Measurements from ENCODE around the gene VRK2. TPM values are rescaled to one million over a fixed set of nuclear protein-coding genes. Genes with fewer than 3 reads are reported as not detected.

VRK2 gene
- total RNA-seq, 2 donors from 2014 or later: 6.6 to 10.9 TPM

GRCh38 chr2:58047373-58047935, 848 bp downstream of the VRK2 start:
- intact Hi-C loops (cut with DNase I): no loop called here
- peaks cover 37% of the 10 kb centered on the region for H3K4me1 ChIP-seq

GRCh38 chr2:58047961-58048360, 1.4 kb downstream of the VRK2 start:
- WGBS, 2 donors: 42 to 52% methylated on average over 3 of the region's 3 CpGs
- Histone ChIP-seq H3K36me3 (replicated peaks in 1 of 2; ENCODE audit: insufficient read depth in 1 of 2, low read depth in 2 of 2) (no peaks in the 10 kb centered on the region), H3K4me3 (no peak overlapping the region), H3K27ac (no peak overlapping the region), H3K9me3 (no peaks in the 10 kb centered on the region), H3K27me3 (no peaks in the 10 kb centered on the region), H3K4me1 (peaks cover 32% of the 10 kb centered on the region)
- ATAC-seq: no peak
- intact Hi-C loops (cut with DNase I): no loop called here
- TF ChIP-seq CTCF (IDR thresholded peaks at IDR 0.05) (no peak), POLR2A (IDR thresholded peaks at IDR 0.05) (no peak)
- no peak for DNase-seq

More at GRCh38 chr2:58047373-58047935, 848 bp downstream of the VRK2 start:
- no peaks in the 10 kb centered on the region for H3K36me3 ChIP-seq (replicated peaks in 1 of 2; ENCODE audit: insufficient read depth in 1 of 2, low read depth in 2 of 2)
- no peaks in the 10 kb centered on the region for H3K27me3 ChIP-seq
- H3K9me3 ChIP-seq: no peaks in the 10 kb centered on the region
- ATAC-seq (peak; percentile 4), DNase-seq (no peak)
- peak overlapping the region; percentile 80 to 96 (median 92) for H3K27ac ChIP-seq
- H3K4me3 ChIP-seq: peak overlapping the region; percentile 61 to 83
- TF ChIP-seq CTCF (IDR thresholded peaks at IDR 0.05) (no peak), POLR2A (IDR thresholded peaks at IDR 0.05) (no peak)
- WGBS, 2 donors: 12 to 18% methylated on average over 10 to 13 of the region's 13 CpGs

GRCh38 chr2:58051445-58051844, 4.8 kb downstream of the VRK2 start:
- no peaks in the 10 kb centered on the region for H3K27me3 ChIP-seq
- peaks cover 22% of the 10 kb centered on the region for H3K4me1 ChIP-seq
- TF ChIP-seq POLR2A (IDR thresholded peaks at IDR 0.05) (no peak), CTCF (IDR thresholded peaks at IDR 0.05) (no peak)
- DNase-seq (no peak), ATAC-seq (no peak)
- intact Hi-C loops (cut with DNase I): no loop called here
- no peak overlapping the region for H3K4me3 ChIP-seq
- WGBS, 2 donors: 83 to 92% methylated on average over 3 of the region's 3 CpGs
- H3K9me3 ChIP-seq: no peaks in the 10 kb centered on the region
- H3K27ac ChIP-seq: no peak overlapping the region
- H3K36me3 ChIP-seq (replicated peaks in 1 of 2; ENCODE audit: insufficient read depth in 1 of 2, low read depth in 2 of 2): no peaks in the 10 kb centered on the region

GRCh38 chr2:58052978-58053377, 6.4 kb downstream of the VRK2 start:
- no peak overlapping the region for H3K27ac ChIP-seq
- no peak for DNase-seq
- no peak for ATAC-seq
- H3K4me3 ChIP-seq: no peak overlapping the region
- H3K4me1 ChIP-seq: peaks cover 20% of the 10 kb centered on the region
- intact Hi-C loops (cut with DNase I): no loop called here
- WGBS, 2 donors: 86 to 92% methylated on average over 1 of the region's 1 CpG
- TF ChIP-seq POLR2A (IDR thresholded peaks at IDR 0.05) (no peak), CTCF (IDR thresholded peaks at IDR 0.05) (no peak)
- H3K36me3 ChIP-seq (replicated peaks in 1 of 2; ENCODE audit: insufficient read depth in 1 of 2, low read depth in 2 of 2): no peaks in the 10 kb centered on the region
- no peaks in the 10 kb centered on the region for H3K9me3 ChIP-seq
- no peaks in the 10 kb centered on the region for H3K27me3 ChIP-seq

GRCh38 chr2:58054264-58054663, 7.7 kb downstream of the VRK2 start:
- H3K27ac ChIP-seq: peak overlapping the region in 1 of 4 donors; percentile 53
- no peak overlapping the region for H3K4me3 ChIP-seq
- intact Hi-C loops (cut with DNase I): no loop called here
- ATAC-seq (peak; percentile 63), DNase-seq (no peak)
- peaks cover 0 to 2% of the 10 kb centered on the region in 2 donors for H3K36me3 ChIP-seq (replicated peaks in 1 of 2; ENCODE audit: insufficient read depth in 1 of 2, low read depth in 2 of 2)
- H3K4me1 ChIP-seq: peaks cover 7% of the 10 kb centered on the region
- H3K9me3 ChIP-seq: no peaks in the 10 kb centered on the region
- no peaks in the 10 kb centered on the region for H3K27me3 ChIP-seq
- no peak for TF ChIP-seq CTCF (IDR thresholded peaks at IDR 0.05)
- no peak for TF ChIP-seq POLR2A (IDR thresholded peaks at IDR 0.05)
